Measurements from ENCODE around the gene GPR137C. TPM values are rescaled to one million over a fixed set of nuclear protein-coding genes. Genes with fewer than 3 reads are reported as not detected.

GPR137C gene
- total RNA-seq, 1 experiment from 2014 or later, result 2.7 TPM

DNA sequence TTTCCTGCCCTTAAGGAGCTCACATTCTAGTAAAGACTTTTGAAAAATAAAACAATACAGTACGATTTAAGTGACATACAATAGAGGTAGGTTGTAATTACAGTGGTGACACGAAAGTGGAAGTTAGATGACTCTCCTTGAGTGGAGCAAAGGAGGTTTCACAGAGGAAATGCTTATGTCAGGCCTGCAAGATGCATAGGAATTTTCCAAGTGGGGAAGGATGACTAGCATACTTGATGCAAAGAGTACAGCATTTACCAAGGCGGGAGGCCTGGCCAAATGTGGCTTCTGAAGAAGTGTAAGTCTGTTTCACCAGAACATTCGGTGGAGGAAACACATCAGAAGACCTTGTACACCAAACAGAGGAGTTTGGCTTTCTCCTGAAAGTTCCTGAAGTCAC lies 87.5 kb downstream of the GPR137C start (continued):
- TF ChIP-seq, protein P1, sequence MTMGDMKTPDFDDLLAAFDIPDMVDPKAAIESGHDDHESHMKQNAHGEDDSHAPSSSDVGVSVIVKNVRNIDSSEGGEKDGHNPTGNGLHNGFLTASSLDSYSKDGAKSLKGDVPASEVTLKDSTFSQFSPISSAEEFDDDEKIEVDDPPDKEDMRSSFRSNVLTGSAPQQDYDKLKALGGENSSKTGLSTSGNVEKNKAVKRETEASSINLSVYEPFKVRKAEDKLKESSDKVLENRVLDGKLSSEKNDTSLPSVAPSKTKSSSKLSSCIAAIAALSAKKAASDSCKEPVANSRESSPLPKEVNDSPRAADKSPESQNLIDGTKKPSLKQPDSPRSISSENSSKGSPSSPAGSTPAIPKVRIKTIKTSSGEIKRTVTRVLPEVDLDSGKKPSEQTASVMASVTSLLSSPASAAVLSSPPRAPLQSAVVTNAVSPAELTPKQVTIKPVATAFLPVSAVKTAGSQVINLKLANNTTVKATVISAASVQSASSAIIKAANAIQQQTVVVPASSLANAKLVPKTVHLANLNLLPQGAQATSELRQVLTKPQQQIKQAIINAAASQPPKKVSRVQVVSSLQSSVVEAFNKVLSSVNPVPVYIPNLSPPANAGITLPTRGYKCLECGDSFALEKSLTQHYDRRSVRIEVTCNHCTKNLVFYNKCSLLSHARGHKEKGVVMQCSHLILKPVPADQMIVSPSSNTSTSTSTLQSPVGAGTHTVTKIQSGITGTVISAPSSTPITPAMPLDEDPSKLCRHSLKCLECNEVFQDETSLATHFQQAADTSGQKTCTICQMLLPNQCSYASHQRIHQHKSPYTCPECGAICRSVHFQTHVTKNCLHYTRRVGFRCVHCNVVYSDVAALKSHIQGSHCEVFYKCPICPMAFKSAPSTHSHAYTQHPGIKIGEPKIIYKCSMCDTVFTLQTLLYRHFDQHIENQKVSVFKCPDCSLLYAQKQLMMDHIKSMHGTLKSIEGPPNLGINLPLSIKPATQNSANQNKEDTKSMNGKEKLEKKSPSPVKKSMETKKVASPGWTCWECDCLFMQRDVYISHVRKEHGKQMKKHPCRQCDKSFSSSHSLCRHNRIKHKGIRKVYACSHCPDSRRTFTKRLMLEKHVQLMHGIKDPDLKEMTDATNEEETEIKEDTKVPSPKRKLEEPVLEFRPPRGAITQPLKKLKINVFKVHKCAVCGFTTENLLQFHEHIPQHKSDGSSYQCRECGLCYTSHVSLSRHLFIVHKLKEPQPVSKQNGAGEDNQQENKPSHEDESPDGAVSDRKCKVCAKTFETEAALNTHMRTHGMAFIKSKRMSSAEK (CRISPR knock-in tag; IDR thresholded peaks at IDR 0.05; ENCODE audit: borderline replicate concordance), result no peak
- TF ChIP-seq CREM (CRISPR knock-in tag; IDR thresholded peaks at IDR 0.05) (no peak), CBFB (CRISPR knock-in tag; IDR thresholded peaks at IDR 0.05; ENCODE audit: low read depth) (no peak), MXD4 (CRISPR knock-in tag; IDR thresholded peaks at IDR 0.05; ENCODE audit: borderline replicate concordance) (no peak), RORB (CRISPR knock-in tag; IDR thresholded peaks at IDR 0.05) (no peak), CREB1 (CRISPR knock-in tag; IDR thresholded peaks at IDR 0.05) (no peak)
- TF ChIP-seq, protein P2, sequence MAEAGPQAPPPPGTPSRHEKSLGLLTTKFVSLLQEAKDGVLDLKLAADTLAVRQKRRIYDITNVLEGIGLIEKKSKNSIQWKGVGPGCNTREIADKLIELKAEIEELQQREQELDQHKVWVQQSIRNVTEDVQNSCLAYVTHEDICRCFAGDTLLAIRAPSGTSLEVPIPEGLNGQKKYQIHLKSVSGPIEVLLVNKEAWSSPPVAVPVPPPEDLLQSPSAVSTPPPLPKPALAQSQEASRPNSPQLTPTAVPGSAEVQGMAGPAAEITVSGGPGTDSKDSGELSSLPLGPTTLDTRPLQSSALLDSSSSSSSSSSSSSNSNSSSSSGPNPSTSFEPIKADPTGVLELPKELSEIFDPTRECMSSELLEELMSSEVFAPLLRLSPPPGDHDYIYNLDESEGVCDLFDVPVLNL (CRISPR knock-in tag; IDR thresholded peaks at IDR 0.05; ENCODE audit: borderline replicate concordance, low read depth), result no peak
- TF ChIP-seq, protein P3, sequence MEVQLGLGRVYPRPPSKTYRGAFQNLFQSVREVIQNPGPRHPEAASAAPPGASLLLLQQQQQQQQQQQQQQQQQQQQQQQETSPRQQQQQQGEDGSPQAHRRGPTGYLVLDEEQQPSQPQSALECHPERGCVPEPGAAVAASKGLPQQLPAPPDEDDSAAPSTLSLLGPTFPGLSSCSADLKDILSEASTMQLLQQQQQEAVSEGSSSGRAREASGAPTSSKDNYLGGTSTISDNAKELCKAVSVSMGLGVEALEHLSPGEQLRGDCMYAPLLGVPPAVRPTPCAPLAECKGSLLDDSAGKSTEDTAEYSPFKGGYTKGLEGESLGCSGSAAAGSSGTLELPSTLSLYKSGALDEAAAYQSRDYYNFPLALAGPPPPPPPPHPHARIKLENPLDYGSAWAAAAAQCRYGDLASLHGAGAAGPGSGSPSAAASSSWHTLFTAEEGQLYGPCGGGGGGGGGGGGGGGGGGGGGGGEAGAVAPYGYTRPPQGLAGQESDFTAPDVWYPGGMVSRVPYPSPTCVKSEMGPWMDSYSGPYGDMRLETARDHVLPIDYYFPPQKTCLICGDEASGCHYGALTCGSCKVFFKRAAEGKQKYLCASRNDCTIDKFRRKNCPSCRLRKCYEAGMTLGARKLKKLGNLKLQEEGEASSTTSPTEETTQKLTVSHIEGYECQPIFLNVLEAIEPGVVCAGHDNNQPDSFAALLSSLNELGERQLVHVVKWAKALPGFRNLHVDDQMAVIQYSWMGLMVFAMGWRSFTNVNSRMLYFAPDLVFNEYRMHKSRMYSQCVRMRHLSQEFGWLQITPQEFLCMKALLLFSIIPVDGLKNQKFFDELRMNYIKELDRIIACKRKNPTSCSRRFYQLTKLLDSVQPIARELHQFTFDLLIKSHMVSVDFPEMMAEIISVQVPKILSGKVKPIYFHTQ (CRISPR knock-in tag; IDR thresholded peaks at IDR 0.05), result no peak

DNA sequence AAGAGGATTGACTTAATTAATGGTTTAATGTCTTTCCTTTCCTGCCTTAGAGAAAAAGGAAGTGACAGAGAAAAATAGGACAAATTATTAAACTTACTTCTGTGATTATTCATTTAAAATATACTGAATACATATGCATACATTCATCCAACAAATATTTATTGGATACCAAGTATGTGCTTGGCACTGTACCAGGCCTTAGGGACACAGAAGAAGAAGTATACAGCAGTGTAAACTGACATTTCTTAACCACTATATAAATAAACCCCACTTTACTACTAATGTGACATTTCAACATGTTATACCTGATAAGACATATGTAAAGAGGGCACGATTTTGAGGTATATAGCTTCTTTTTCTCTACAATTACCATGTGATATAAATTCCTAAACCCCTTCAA lies 89.1 kb downstream of the GPR137C start:
- ChIA-PET POLR2A (interaction anchor here (0.6 kb wide), 1 partner anchor 501 kb away, joined by 4 read pairs; no protein-coding TSS in a partner anchor), CTCF (no interaction called here)
- peaks cover 27% of the 10 kb centered on the region for H3K36me3 Mint-ChIP-seq
- no peak overlapping the region for H3K27ac Mint-ChIP-seq
- no peak for DNase-seq (ENCODE audit: low spot score)
- no peak for TF ChIP-seq ZBTB21 (CRISPR knock-in tag; IDR thresholded peaks at IDR 0.05; ENCODE audit: borderline replicate concordance)
- no peak for TF ChIP-seq CREM (CRISPR knock-in tag; IDR thresholded peaks at IDR 0.05)
- TF ChIP-seq, protein P4, sequence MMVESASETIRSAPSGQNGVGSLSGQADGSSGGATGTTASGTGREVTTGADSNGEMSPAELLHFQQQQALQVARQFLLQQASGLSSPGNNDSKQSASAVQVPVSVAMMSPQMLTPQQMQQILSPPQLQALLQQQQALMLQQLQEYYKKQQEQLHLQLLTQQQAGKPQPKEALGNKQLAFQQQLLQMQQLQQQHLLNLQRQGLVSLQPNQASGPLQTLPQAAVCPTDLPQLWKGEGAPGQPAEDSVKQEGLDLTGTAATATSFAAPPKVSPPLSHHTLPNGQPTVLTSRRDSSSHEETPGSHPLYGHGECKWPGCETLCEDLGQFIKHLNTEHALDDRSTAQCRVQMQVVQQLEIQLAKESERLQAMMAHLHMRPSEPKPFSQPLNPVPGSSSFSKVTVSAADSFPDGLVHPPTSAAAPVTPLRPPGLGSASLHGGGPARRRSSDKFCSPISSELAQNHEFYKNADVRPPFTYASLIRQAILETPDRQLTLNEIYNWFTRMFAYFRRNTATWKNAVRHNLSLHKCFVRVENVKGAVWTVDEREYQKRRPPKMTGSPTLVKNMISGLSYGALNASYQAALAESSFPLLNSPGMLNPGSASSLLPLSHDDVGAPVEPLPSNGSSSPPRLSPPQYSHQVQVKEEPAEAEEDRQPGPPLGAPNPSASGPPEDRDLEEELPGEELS (CRISPR knock-in tag; IDR thresholded peaks at IDR 0.05), result no peak
- no peak for TF ChIP-seq ATF1 (CRISPR knock-in tag; IDR thresholded peaks at IDR 0.05)
- no peak for TF ChIP-seq JUN (CRISPR knock-in tag; IDR thresholded peaks at IDR 0.05)
- TF ChIP-seq MYBL2 (CRISPR knock-in tag; IDR thresholded peaks at IDR 0.05), result no peak
- TF ChIP-seq ELF4 (CRISPR knock-in tag; IDR thresholded peaks at IDR 0.05; ENCODE audit: low read depth), result no peak
- TF ChIP-seq NR2C2 (CRISPR knock-in tag; IDR thresholded peaks at IDR 0.05), result no peak
- no peak for TF ChIP-seq ZNF232 (CRISPR knock-in tag; IDR thresholded peaks at IDR 0.05)
- TF ChIP-seq, protein P5, sequence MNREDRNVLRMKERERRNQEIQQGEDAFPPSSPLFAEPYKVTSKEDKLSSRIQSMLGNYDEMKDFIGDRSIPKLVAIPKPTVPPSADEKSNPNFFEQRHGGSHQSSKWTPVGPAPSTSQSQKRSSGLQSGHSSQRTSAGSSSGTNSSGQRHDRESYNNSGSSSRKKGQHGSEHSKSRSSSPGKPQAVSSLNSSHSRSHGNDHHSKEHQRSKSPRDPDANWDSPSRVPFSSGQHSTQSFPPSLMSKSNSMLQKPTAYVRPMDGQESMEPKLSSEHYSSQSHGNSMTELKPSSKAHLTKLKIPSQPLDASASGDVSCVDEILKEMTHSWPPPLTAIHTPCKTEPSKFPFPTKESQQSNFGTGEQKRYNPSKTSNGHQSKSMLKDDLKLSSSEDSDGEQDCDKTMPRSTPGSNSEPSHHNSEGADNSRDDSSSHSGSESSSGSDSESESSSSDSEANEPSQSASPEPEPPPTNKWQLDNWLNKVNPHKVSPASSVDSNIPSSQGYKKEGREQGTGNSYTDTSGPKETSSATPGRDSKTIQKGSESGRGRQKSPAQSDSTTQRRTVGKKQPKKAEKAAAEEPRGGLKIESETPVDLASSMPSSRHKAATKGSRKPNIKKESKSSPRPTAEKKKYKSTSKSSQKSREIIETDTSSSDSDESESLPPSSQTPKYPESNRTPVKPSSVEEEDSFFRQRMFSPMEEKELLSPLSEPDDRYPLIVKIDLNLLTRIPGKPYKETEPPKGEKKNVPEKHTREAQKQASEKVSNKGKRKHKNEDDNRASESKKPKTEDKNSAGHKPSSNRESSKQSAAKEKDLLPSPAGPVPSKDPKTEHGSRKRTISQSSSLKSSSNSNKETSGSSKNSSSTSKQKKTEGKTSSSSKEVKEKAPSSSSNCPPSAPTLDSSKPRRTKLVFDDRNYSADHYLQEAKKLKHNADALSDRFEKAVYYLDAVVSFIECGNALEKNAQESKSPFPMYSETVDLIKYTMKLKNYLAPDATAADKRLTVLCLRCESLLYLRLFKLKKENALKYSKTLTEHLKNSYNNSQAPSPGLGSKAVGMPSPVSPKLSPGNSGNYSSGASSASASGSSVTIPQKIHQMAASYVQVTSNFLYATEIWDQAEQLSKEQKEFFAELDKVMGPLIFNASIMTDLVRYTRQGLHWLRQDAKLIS (CRISPR knock-in tag; IDR thresholded peaks at IDR 0.05; ENCODE audit: borderline replicate concordance), result no peak
- TF ChIP-seq NFYB (CRISPR knock-in tag; conservative IDR thresholded peaks at IDR 0.05; ENCODE audit: low read depth), result no peak
- no peaks in the 10 kb centered on the region for H3K4me1 Mint-ChIP-seq
- peaks cover 9% of the 10 kb centered on the region for H3K9me3 Mint-ChIP-seq
- no peak overlapping the region for H3K4me3 Mint-ChIP-seq
- H3K27me3 Mint-ChIP-seq (ENCODE audit: low read depth), result no peaks in the 10 kb centered on the region
- ATAC-seq, result no peak
